SW480 (cell line): ENCODE data around the gene SCFD2.
"Not testable (repeated sequence)": the region's sequence is repeated elsewhere in the genome, so short reads cannot be mapped to it uniquely, and the experiment has no call there.

Experiments used
- DNase-seq: peaks from one replicate; pipeline ENCODE4 v3.0.0-alpha.2; 2016; ENCODE audit warnings: low spot score

SCFD2 gene

DNA sequence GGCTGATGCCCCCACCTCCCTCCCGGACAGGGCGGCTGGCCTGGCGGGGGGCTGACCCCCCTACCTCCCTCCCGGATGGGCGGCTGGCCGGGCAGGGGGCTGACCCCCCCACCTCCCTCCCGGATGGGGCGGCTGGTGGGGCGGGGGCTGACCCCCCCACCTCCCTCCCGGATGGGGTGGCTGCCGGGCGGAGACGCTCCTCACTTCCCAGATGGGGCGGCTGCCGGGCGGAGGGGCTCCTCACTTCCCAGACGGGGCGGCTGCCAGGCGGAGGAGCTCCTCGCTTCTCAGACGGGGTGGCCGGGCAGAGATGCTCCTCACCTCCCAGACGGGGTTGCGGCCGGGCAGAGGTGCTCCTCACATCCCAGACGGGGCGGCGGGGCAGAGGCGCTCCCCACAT, 127.5 kb downstream of the SCFD2 start:
- not testable (repeated sequence) for DNase-seq

DNA sequence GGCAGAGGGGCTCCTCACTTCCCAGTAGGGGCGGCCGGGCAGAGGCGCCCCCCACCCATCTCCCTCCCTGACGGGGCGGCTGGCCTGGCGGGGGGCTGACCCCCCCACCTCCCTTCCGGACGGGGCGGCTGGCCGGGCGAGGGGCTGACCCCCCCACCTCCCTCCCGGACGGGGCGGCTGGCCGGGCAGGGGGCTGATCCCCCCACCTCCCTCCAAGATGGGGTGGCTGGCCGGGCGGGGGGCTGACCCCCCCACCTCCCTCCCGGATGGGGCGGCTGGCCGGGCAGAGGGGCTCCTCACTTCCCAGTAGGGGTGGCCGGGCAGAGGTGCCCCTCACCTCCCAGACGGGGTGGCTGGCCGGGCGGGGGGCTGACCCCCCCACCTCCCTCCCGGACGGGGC, 128.1 kb downstream of the SCFD2 start:
- DNase-seq = not testable (repeated sequence)

DNA sequence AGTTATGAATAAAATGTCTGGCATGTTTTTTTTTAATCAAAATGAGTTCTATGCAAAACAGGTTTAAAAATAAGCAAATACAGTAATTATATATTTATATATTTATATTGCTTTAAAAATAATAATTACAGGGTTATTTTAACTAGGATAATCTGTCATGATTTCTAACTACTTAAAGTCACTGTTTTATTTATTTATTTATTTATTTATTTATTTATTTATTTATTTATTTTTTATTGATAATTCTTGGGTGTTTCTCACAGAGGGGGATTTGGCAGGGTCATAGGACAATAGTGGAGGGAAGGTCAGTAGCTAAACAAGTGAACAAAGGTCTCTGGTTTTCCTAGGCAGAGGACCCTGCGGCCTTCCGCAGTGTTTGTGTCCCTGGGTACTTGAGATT, 129.2 kb downstream of the SCFD2 start:
- not testable (repeated sequence) for DNase-seq

DNA sequence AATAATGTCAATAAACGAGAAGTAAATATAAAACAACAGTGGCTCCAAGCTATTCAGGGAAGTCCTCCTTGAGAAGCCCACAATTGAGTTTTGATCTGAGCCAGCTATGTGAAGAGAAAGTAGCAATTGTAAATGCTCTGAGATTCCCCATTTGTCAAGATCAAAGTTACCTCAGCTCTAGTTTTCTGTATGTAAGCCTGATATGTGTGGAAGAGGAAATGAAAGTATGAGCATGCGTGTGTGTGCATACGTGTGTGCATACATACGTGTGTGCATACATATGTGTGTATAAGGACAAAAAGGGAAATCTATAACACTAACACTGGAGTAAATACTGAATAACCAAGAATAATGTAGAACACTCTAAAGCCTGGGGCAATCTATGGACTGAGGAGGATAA, 130.3 kb downstream of the SCFD2 start:
- no peak for DNase-seq

DNA sequence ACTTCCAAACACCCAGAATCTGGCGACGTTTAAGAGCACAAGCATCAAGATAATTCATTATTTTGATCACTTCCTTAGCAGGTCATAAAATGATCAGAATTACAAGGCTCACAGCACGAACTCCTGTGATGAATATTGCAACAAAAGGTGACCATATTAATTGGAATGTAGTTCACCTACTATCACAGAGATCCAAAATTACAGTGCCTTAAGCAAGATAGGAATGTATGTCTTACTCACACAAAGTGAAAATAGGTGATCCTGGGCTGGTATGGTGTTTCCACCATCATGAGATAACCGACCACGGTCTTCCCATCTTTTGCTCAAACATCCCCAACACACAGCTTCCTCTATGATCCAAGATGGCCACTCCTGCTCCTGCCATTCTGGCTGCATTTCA, 131.2 kb downstream of the SCFD2 start:
- DNase-seq = no peak

DNA sequence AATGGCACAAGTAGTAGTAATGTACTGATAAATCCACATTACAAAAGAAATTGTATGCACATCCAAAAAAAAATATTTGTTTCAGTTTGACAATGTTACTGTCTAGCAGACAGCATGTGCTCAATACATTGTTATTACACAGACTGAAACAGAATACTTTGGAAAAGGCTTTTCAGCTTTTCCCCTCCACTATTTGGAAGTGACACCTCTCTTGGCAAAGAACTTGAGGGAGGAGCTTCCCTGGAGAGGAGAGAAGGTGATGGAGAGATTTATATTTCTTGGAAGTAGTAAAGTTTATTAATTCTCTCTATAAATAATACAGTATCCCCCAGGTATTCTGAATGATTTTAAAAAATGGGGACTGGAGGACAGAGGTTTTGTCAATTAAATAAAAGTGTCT, 131.8 kb downstream of the SCFD2 start:
- DNase-seq = no peak

DNA sequence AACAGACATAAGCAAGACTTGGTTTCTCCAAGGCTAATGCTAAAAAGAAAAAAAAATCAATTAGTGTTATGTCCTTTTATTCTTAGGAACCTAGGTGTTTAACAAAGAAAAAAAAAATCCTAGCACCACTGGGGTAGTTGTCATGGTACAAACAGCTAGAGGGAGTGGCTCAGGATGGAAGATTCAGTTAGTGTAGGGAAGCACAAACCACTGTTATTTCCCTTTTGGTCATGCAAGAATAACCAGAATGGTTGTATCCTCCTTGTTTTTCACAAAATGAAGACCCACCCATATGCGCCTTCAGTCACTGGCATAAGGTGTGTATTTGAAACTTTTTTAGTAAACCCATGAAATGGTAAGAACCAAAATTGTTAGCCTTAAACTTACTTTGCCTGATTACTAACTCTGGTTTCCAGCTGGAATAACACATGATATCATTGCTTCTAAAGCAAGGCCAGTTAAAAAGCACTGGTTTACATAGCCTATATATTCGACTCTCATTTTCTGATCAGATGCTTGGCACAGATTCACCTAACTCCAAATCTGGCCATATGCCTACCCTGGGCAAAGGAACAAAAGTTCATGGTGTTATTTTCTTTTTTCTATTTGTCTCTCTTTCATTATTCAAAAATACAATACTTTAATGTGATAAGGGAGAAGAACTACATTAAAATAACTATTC, 132.6 kb downstream of the SCFD2 start:
- no peak for DNase-seq

DNA sequence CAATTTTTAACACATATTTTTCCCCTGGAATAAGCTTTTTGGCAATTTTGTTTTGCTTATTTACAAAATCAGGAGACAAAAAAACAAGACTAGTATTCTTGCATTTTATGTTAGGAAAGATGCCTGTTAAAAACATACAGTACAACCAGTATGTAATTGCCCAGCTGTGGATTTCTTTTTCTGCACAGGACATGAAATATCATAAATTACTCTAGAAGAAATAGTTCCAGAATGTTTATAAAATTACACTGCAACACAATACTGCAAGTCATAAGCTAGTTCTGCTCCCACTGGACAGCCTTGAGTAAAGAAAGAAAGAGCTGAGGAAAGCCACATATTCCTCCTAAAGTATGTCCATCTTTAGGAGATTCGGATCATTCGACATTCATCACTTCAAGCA, 133.5 kb downstream of the SCFD2 start:
- DNase-seq = no peak

DNA sequence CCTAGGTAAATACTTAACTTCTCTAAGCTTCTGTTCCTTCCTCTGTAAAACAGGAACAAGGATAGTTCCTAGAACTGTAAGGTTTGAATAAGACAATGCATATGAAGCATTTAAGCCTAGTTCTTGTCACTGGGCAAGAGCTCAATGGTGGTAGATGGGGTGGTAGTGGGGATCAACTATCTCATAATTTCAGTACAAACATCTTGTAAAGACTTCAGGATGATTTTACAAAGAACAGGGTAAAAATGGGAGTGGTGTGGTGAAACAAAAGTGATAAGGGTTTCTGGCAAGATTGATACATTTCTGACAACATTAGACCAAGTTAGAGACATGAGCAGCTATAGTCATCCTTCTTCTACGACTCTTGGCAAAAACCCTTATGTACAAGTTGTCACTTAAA, 137.8 kb downstream of the SCFD2 start:
- no peak for DNase-seq

DNA sequence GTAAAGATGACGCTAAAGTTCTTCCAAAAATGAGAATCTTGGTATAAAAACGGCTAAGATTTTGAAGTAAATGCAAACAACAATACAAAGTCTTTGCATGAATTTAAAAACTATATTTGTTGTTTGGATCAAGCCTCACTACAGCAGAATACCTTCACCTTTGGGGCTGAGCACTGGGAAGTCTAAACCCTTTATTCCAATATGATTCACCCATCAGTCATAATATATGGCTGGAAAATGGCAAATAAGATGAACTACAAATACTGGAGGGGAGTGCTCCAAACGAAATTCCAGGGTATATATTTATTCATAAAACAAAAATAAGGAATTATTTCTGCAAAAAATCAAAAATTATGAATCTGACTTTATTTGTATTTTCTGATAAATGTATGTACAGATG, 138.4 kb downstream of the SCFD2 start:
- no peak for DNase-seq

DNA sequence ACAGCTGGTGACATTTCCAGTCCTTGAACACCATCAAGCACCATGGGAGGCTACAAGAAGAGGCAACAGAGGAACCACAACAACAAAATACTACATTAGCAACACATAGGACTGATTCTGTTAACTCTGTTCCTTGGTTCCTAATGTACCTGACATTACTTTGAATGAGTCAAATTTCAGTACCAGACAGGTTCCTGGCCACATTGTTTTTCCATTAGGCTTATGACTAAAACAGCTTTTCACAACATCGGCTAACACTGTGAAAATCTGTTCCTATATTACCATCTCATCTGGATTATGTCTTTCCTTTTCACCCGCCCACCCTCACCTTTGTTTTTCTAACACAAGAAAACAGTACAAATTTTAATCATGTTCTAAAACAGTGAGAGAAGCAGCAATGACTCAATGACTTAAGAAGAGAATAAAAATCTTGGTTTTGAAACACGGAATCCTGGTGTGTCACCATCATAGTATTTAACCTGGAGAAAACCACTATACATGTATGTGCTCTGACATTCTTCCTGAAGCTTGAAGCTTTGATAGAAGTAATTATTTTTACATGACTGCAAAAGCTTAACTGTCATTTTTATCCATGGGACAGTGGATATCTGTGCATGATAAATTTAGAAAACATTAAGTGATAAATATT, 143.9 kb downstream of the SCFD2 start:
- no peak for DNase-seq

DNA sequence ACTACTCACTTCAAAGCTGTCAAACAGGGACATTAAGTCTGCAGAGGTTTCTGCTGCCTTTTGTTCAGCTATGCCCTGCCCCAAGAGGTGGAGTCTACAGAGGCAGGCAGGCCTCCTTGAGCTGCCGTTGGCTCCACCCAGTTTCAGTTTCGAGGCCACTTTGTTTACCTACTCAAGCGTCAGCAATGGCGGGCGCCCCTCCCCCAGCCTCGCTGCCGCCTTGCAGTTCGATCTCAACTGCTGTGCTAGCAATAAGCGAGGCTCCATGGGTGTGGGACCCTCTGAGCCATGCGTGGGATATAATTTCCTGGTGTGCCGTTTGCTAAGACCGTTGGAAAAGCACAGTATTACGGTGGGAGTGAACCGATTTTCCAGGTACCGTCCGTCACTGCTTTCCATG, 146.7 kb downstream of the SCFD2 start:
- not testable (repeated sequence) for DNase-seq

DNA sequence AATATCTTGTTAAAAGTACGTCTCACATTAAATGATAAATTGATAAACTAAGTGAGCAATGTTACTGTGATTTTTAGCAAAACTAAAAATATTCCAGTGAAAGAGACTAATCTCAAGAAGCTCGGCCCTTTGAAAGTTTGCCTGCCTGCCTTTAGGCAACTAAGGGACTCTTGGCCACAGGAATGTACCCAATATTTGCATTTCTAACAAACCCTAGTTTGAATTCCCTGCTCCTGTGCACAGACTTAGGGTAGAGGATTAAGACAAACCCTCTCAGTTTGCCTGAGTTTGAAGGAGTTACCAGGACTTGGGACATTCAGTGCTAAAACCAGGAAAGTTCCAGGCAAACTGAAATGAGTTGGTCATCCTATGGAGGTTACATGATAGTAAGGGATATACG, 157.1 kb downstream of the SCFD2 start:
- no peak for DNase-seq

DNA sequence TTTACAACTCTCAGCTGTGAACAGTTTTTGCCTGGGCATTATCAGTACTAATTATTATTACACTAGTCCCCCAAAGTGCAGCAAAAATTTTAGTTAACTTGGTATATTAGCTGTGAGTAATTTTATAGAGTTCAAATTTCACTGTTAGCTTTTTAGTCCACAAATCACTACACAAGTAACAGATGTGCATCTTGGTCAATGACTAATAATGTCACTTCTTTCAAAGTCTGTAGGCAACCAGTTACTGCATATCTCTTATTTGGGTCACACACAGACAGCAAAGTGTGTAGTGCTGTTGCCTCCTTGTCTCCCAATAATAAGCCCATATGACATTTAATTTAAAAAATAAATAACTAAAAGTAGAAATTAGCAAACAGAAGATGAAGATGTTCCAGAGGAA, 159.9 kb downstream of the SCFD2 start:
- no peak for DNase-seq

DNA sequence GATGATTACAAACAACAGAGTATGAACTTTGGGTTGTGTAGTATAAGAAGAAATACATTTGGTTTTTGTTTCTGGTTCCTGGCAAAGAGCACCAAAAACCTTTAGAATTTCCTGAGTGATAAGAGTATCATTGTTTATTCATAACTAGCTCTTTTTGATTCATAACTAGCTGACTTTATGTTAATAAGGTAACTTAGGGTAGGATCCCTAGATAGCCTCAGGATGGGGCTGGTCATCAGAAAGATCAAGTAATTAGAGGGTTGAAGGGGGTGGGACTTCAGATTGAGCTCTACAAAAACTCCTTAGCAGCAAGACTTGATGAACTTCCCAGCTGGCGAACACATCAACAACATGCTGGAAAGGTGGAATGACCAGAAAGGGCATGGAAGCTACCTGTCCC, 166.5 kb downstream of the SCFD2 start:
- no peak for DNase-seq

DNA sequence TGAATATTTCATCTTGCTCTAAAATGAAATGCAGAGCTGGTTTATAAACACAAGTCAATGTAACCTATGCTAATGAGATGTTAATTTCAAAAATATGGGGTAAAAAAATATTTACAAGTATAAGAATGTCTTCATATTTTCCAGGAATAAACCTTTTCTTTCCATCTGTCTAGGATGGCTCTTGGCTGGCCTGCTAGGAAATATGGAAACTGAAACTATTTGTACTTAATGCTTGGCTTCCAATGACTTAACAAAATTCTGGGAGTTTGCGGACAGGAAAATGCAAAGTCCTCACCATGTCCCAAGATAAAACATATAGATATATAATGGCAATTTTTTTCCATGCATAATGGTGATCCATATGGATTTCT, 168.1 kb downstream of the SCFD2 start:
- DNase-seq = no peak

DNA sequence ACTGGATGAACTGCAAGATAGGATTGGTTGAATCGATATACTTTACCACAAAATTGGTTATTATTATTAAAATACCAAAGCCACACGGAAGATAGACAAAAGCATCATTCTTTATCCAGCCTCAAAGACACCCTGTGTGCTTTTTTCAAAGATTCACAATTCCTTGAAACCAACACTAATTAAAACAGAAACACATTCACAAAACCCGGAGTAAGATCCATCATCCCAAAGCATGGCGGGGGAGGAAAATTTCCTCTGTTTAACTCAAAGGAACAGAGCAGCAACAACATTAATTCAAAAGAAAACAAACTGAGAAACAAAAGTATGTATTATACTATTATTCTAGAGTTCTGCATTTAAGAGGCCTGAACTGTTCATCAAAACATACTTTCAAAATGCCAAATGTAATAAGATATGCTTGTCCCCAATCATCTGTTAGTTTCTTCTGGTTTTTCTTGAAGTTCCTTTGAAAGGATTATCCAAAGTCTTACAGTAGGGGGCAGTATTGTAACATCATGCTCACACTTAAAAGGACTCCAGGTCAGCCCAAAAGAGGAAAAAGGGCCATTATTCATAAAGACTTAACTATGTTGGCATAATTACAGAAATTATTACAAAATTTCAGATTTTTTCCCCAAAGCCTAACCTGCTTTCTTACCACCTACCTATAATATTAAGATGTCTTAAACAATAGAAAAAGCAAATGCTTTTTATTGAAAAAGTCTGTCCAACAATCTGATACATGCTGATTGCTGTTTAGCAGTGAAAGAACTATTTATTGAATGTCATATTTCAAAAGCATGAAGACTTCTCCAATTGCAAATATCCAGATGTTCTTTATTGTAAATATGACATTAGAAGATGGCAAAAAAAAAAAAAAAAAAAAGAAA, 168.7 kb downstream of the SCFD2 start:
- DNase-seq = peak; percentile 35

DNA sequence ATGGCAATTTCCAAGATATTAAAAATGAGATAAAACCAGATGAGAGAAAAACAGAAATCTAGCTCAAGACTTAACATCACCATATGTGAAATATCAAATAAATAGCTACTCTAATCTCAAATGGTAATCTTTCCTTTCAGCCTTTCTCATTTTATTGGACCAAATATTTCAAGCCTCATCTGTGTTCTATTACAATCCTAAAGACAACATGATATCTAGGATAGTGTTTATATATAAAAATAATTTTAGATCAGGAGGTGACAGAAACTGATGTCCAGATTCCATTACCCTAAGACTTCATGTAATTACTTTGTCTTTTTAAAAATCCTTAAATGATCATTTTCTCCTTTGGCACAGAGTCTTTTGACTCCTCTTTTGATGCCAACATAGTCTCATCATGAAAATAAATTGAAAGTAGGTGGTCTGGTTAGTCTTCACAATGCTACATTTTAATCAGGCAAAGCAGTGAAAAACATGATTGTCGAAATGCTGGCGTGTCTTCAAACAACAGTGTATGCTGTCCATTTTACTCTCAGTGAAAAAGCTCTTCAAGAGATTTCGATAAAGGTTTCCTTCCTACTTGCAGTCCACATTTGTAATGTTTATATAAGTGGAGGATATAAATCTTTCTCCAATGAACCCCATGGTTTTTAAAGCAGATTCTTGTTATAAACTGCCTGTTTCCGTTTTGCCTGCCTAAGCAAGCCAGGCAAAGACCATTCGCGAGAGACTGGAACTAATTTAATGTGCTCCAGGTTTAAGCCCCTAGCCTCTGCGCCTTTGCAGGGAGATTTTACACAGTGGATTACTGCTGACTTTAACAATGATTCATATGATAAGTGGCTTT, 169.8 kb downstream of the SCFD2 start:
- DNase-seq = no peak

DNA sequence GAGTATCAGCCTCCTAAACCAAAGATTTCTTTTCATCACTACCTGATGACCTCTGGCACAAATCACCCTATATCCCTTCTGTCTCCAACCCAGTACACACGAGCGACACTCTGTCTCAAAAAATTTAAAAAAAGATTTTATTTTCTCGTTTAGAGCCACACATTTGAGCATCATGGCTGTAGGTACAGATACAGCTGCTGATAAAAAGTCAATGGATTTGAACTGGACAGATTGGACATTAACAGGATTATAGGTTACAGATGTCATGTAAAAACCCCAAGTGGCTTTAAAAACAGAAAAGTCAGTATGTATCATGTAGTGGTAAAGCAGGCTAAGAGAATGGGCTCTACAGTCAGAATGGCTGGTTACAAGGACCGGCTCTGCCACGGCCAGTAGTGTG, 171.1 kb downstream of the SCFD2 start:
- no peak for DNase-seq

DNA sequence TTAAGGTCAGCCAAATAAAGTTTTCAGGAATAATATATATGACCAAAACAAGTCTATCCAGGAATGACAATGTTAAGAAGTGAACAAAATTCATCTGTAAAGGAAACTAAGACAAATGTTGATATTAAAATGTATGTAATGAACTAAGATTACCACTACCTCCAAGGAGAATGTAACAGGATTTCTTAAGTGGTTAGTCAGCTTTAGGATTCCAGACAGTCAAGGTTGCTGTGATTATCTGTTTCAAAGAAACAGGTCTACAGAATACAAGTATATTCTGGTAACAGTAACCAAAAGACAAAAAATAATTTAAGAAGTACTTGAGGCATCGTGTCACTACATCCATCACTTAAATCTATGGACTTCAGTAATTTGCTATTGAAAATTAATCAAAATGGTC, 172.8 kb downstream of the SCFD2 start:
- no peak for DNase-seq

DNA sequence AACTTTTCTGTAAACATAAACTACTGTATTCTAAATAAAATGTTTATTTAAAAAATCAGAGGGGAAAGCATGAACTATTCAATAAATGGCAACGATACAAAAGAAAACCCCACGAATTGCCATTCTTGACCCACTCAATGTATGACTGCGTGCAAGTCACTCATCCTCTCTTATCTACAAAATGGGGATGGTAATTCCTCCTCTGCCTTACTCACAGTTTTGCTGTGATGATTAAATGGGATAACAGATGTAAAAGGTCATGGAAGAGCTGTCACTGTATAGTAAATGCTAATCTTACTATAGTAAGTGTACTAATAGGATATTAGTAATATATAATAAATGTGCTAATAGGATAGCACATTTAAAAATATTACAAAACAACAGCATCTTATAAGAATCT, 173.4 kb downstream of the SCFD2 start:
- no peak for DNase-seq

DNA sequence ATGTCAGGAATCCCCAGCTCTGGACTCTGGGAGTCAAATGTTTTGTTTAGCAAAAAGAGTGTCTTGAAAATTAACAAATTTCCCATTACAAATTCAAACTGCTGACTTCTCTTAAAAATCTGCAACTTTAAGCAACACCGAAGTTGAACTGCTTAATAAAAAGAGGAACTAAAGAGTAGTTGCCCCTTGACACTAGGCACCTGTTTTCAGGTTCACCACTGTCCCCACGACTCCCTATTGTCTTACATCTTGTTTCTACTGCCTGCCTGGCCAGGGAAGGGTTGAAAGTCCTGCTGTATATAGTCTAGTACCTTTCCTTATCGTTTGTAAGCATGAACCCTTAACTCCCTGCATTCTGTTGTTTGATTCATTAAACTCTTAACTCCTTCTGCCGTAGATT, 173.9 kb downstream of the SCFD2 start:
- no peak for DNase-seq
